Left lung (tissue), 10 donors: ENCODE data around the gene ACACA. TPM values are rescaled to one million over a fixed set of nuclear protein-coding genes. Genes with fewer than 3 reads are reported as not detected.

ENCODE experiments used
- ATAC-seq: fragments of 200-7000 bp; cut with Tn5 transposase; one replicate; pipeline ENCODE4 v1.9.1; 2020; ENCODE audit warnings: moderate library complexity
- DNase-seq, 4 donors: peaks; one replicate each; pipeline ENCODE4 v3.0.0-alpha.2; 2013 to 2020
- H3K27ac ChIP-seq, 2 donors: fragments of 200-600 bp; sonication (generic) in 1 of 2; one replicate each; pipeline versions ENCODE4 v1.5.0 to v1.8.0; 2020 to 2021
- H3K27me3 ChIP-seq, 2 donors: fragments of 200-600 bp; sonication (generic) in 1 of 2; one replicate each; pipeline versions ENCODE4 v1.5.0 to v1.8.0; 2020 to 2021
- H3K36me3 ChIP-seq, 2 donors: fragments of 200-600 bp; sonication (generic) in 1 of 2; one replicate each; pipeline versions ENCODE4 v1.5.0 to v1.8.0; 2020 to 2021
- H3K4me1 ChIP-seq, 2 donors: fragments of 200-600 bp; one replicate each; pipeline ENCODE4 v1.8.0; 2021
- H3K4me3 ChIP-seq, 2 donors: fragments of 200-600 bp; sonication (generic) in 1 of 2; one replicate each; pipeline versions ENCODE4 v1.5.0 to v1.8.0; 2020 to 2021; ENCODE audit warnings: mild to moderate bottlenecking in 1 of 2
- H3K9me3 ChIP-seq, 2 donors: fragments of 200-600 bp; sonication (generic) in 1 of 2; one replicate each; pipeline versions ENCODE4 v1.5.0 to v1.8.0; 2020 to 2021
- CTCF ChIP-seq, 2 donors: fragments of 200-600 bp; sonication (generic) in 1 of 2; IDR thresholded peaks; one replicate each; pipeline versions ENCODE4 v1.5.0 to v1.8.0; 2021; ENCODE audit warnings: antibody characterized with exemption in 2 of 2
- intact Hi-C, 2 donors: fragments of 100-400 bp; cut with DNase I; formaldehyde crosslinking; loops; one replicate each; pipeline versions ENCODE4 v1.11.2 to v1.14.2; 2022
- polyA plus RNA-seq, 6 donors: library from polyadenylated mRNA; unstranded; fragments of 120-200 nt; gene quantifications; one replicate each; pipeline ENCODE4 v1.2.1, GENCODE V29; 2013; ENCODE audit not compliant: insufficient read length in 6 of 6
- total RNA-seq, 2 donors: library from RNA; stranded (reverse); fragmentation: NEBNext Ultra II Directional; extraction: Animal tissue kit (Norgen Biotek cat#: 25700); gene quantifications; one replicate each; pipeline ENCODE4 v1.2.1, GENCODE V29; 2021
- donor health status: DM: no; HTN: yes; CAD: no.
- donor health status: DM: no; HTN: no; CAD: no.

ACACA gene
- total and polyA plus RNA-seq, 8 donors = 43.6 to 128 (median 53.3) TPM

GRCh38 chr17:37188157-37188556 lies 218.5 kb downstream of the ACACA start:
- Histone ChIP-seq H3K36me3 (peaks cover 0 to 74% of the 10 kb centered on the region in 2 donors), H3K27me3 (no peaks in the 10 kb centered on the region), H3K9me3 (no peaks in the 10 kb centered on the region), H3K27ac (no peak overlapping the region), H3K4me3 (no peak overlapping the region), H3K4me1 (no peaks in the 10 kb centered on the region)
- intact Hi-C loops = no loop called here
- ATAC-seq (no peak), DNase-seq (no peak)
- no peak for TF ChIP-seq CTCF (IDR thresholded peaks at IDR 0.05)

GRCh38 chr17:37187262-37187661 lies 219.4 kb downstream of the ACACA start:
- H3K36me3 ChIP-seq = peaks cover 0 to 69% of the 10 kb centered on the region in 2 donors
- no peak for TF ChIP-seq CTCF (IDR thresholded peaks at IDR 0.05)

GRCh38 chr17:37182786-37183465 lies 223.7 kb downstream of the ACACA start:
- Histone ChIP-seq H3K27me3 (no peaks in the 10 kb centered on the region), H3K36me3 (peaks cover 0 to 67% of the 10 kb centered on the region in 2 donors), H3K4me3 (no peak overlapping the region), H3K4me1 (no peaks in the 10 kb centered on the region), H3K9me3 (no peaks in the 10 kb centered on the region), H3K27ac (no peak overlapping the region)
- no peak for TF ChIP-seq CTCF (IDR thresholded peaks at IDR 0.05)
- peak in 2 of 4 donors; percentile 51 to 68 for DNase-seq
- intact Hi-C loops = no loop called here
- ATAC-seq = no peak

More at GRCh38 chr17:37187262-37187661, 219.4 kb downstream of the ACACA start:
- Histone ChIP-seq H3K4me1 (no peaks in the 10 kb centered on the region), H3K4me3 (no peak overlapping the region), H3K27ac (no peak overlapping the region), H3K9me3 (no peaks in the 10 kb centered on the region), H3K27me3 (no peaks in the 10 kb centered on the region)
- no peak for DNase-seq
- ATAC-seq = no peak
- intact Hi-C loops = no loop called here

- intact Hi-C loops = no loop called here
- TF ChIP-seq CTCF (IDR thresholded peaks at IDR 0.05) = no peak
- H3K36me3 ChIP-seq = peaks cover 0 to 68% of the 10 kb centered on the region in 2 donors
- DNase-seq (no peak), ATAC-seq (no peak)
- no peak overlapping the region for H3K27ac ChIP-seq
- H3K27me3 ChIP-seq = no peaks in the 10 kb centered on the region
- H3K9me3 ChIP-seq = no peaks in the 10 kb centered on the region
- H3K4me1 ChIP-seq = no peaks in the 10 kb centered on the region
- no peak overlapping the region for H3K4me3 ChIP-seq
Observed at GRCh38 chr17:37180376-37180775, 226.3 kb downstream of the ACACA start.

- H3K9me3 ChIP-seq = no peaks in the 10 kb centered on the region
- intact Hi-C loops = no loop called here
- TF ChIP-seq CTCF (IDR thresholded peaks at IDR 0.05) = no peak
- H3K27me3 ChIP-seq = no peaks in the 10 kb centered on the region
- no peak overlapping the region for H3K4me3 ChIP-seq
- no peak for DNase-seq
- H3K4me1 ChIP-seq = no peaks in the 10 kb centered on the region
- no peak for ATAC-seq
- H3K27ac ChIP-seq = no peak overlapping the region
- H3K36me3 ChIP-seq = peaks cover 0 to 69% of the 10 kb centered on the region in 2 donors
Observed at GRCh38 chr17:37179893-37180292, 226.7 kb downstream of the ACACA start.
